K562 (cell line): ENCODE results near the gene ATRNL1.

Source experiments
- CEBPB ChIP-seq: fragments of 450-650 bp; IDR thresholded peaks from 2 replicates; pipeline ENCODE4 v1.6.1; 2016; ENCODE audit warnings: missing genetic modification characterization, missing compliant biosample characterization
- EP300 ChIP-seq: IDR thresholded peaks from 2 replicates; pipeline ENCODE4 v1.6.1; 2012; ENCODE audit warnings: low read length, improper control_type of control experiment
- EZH2 ChIP-seq: IDR thresholded peaks from 2 replicates; pipeline ENCODE4 v1.6.1; 2012; ENCODE audit warnings: low read depth, mild to moderate bottlenecking, inconsistent platforms, low read length, borderline replicate concordance
- NKRF ChIP-seq: fragments of 450-650 bp; IDR thresholded peaks from 2 replicates; pipeline ENCODE4 v1.6.1; 2016; ENCODE audit warnings: borderline replicate concordance
- POLR2AphosphoS5 ChIP-seq: IDR thresholded peaks from 2 replicates; pipeline ENCODE4 v1.6.1; 2011; ENCODE audit warnings: mild to moderate bottlenecking, low read depth, low read length, moderate library complexity; ENCODE audit not compliant: control insufficient read depth, insufficient read depth
- SRSF9 ChIP-seq: fragments of 200-400 bp; formaldehyde crosslinking; IDR thresholded peaks from 2 replicates; pipeline ENCODE4 v1.6.1; 2017; ENCODE audit warnings: low read depth, low read length, borderline replicate concordance
- TAL1 ChIP-seq: fragments of 450-650 bp; IDR thresholded peaks from 2 replicates; pipeline ENCODE4 v1.6.1; 2016; ENCODE audit warnings: mild to moderate bottlenecking
- ZNF12 ChIP-seq: sonication (generic); formaldehyde crosslinking; IDR thresholded peaks from 2 replicates; pipeline ENCODE4 v1.4.0; 2020; ENCODE audit warnings: mild to moderate bottlenecking, missing genetic modification reagents
- ZNF121 ChIP-seq: sonication (generic); formaldehyde crosslinking; conservative IDR thresholded peaks from 2 replicates; pipeline ENCODE4 v1.8.0; 2022; ENCODE audit warnings: missing genetic modification reagents
- ZNF232 ChIP-seq: sonication (generic); formaldehyde crosslinking; IDR thresholded peaks from 2 replicates; pipeline ENCODE4 v1.8.0; 2022; ENCODE audit warnings: mild to moderate bottlenecking, missing genetic modification reagents
- TF ChIP-seq, protein P1 (sequence below): fragments of 450-650 bp; formaldehyde crosslinking; IDR thresholded peaks from 2 replicates; pipeline ENCODE4 v1.4.0; 2020; ENCODE audit warnings: mild to moderate bottlenecking, moderate library complexity
- TF ChIP-seq, protein P2 (sequence below), 3 experiments: IDR thresholded peaks in 2 of 3; conservative IDR thresholded peaks in 1 of 3; 2 replicates each; pipeline ENCODE4 v1.5.1; 2011 to 2012; ENCODE audit warnings: low read length in 3 of 3, mild to moderate bottlenecking in 3 of 3, control low read depth in 2 of 3, improper control_type of control experiment in 1 of 3, inconsistent platforms in 1 of 3, low read depth in 1 of 3, mixed read lengths in 1 of 3, moderate library complexity in 1 of 3; ENCODE audit not compliant: insufficient read depth in 2 of 3
- TF ChIP-seq, protein P3 (sequence below): fragments of 450-650 bp; IDR thresholded peaks from 2 replicates; pipeline ENCODE4 v1.6.1; 2017; ENCODE audit warnings: mild to moderate bottlenecking, moderate library complexity
- TF ChIP-seq, protein P4 (sequence below), 2 experiments: fragments of 450-650 bp in 1 of 2; sonication (generic) in 1 of 2; formaldehyde crosslinking in 1 of 2; IDR thresholded peaks; 2 replicates each; pipeline versions ENCODE4 v1.7.1 to v1.9.0; 2016 to 2022; ENCODE audit warnings: inconsistent platforms in 1 of 2, mild to moderate bottlenecking in 1 of 2, missing genetic modification reagents in 1 of 2

DNA sequence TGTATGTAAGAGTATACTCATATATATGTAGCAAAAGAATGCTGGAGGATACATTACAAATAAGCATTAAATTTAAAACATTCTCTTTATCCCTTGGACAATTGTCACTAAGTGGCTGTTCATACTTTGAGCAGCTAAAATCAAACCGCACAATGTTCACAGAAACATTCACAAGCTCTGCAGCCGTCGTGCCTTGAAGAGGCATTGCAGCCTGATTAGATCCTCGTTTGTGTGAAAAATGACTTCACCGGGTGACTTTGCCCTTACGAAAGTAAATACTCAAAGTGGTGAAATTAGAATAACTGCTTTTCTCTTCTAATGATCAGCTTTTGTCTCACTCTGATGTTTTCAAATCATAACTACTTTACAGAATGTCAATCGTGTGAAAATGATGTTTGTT, 860.8 kb downstream of the ATRNL1 start:
- TF ChIP-seq POLR2AphosphoS5 (no peak), ZNF12 (CRISPR knock-in tag) (no peak), CEBPB (no peak), EP300 (no peak), ZNF121 (CRISPR knock-in tag) (no peak), NKRF (no peak), TAL1 (no peak), SRSF9 (no peak), ZNF232 (CRISPR knock-in tag) (no peak), EZH2 (no peak)
- TF ChIP-seq, protein P1, sequence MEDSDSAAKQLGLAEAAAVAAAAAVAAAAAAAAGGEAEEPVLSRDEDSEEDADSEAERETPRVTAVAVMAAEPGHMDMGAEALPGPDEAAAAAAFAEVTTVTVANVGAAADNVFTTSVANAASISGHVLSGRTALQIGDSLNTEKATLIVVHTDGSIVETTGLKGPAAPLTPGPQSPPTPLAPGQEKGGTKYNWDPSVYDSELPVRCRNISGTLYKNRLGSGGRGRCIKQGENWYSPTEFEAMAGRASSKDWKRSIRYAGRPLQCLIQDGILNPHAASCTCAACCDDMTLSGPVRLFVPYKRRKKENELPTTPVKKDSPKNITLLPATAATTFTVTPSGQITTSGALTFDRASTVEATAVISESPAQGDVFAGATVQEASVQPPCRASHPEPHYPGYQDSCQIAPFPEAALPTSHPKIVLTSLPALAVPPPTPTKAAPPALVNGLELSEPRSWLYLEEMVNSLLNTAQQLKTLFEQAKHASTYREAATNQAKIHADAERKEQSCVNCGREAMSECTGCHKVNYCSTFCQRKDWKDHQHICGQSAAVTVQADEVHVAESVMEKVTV (CRISPR knock-in tag): no peak
- TF ChIP-seq, protein P2, sequence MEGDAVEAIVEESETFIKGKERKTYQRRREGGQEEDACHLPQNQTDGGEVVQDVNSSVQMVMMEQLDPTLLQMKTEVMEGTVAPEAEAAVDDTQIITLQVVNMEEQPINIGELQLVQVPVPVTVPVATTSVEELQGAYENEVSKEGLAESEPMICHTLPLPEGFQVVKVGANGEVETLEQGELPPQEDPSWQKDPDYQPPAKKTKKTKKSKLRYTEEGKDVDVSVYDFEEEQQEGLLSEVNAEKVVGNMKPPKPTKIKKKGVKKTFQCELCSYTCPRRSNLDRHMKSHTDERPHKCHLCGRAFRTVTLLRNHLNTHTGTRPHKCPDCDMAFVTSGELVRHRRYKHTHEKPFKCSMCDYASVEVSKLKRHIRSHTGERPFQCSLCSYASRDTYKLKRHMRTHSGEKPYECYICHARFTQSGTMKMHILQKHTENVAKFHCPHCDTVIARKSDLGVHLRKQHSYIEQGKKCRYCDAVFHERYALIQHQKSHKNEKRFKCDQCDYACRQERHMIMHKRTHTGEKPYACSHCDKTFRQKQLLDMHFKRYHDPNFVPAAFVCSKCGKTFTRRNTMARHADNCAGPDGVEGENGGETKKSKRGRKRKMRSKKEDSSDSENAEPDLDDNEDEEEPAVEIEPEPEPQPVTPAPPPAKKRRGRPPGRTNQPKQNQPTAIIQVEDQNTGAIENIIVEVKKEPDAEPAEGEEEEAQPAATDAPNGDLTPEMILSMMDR (IDR thresholded peaks at IDR 0.05 in 2 of 3, conservative IDR thresholded peaks at IDR 0.05 in 1 of 3; ENCODE audit: insufficient read depth in 2 of 3, low read depth in 1 of 3, low read length in 3 of 3): no peak
- TF ChIP-seq, protein P3, sequence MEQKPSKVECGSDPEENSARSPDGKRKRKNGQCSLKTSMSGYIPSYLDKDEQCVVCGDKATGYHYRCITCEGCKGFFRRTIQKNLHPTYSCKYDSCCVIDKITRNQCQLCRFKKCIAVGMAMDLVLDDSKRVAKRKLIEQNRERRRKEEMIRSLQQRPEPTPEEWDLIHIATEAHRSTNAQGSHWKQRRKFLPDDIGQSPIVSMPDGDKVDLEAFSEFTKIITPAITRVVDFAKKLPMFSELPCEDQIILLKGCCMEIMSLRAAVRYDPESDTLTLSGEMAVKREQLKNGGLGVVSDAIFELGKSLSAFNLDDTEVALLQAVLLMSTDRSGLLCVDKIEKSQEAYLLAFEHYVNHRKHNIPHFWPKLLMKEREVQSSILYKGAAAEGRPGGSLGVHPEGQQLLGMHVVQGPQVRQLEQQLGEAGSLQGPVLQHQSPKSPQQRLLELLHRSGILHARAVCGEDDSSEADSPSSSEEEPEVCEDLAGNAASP: no peak
- TF ChIP-seq, protein P4, sequence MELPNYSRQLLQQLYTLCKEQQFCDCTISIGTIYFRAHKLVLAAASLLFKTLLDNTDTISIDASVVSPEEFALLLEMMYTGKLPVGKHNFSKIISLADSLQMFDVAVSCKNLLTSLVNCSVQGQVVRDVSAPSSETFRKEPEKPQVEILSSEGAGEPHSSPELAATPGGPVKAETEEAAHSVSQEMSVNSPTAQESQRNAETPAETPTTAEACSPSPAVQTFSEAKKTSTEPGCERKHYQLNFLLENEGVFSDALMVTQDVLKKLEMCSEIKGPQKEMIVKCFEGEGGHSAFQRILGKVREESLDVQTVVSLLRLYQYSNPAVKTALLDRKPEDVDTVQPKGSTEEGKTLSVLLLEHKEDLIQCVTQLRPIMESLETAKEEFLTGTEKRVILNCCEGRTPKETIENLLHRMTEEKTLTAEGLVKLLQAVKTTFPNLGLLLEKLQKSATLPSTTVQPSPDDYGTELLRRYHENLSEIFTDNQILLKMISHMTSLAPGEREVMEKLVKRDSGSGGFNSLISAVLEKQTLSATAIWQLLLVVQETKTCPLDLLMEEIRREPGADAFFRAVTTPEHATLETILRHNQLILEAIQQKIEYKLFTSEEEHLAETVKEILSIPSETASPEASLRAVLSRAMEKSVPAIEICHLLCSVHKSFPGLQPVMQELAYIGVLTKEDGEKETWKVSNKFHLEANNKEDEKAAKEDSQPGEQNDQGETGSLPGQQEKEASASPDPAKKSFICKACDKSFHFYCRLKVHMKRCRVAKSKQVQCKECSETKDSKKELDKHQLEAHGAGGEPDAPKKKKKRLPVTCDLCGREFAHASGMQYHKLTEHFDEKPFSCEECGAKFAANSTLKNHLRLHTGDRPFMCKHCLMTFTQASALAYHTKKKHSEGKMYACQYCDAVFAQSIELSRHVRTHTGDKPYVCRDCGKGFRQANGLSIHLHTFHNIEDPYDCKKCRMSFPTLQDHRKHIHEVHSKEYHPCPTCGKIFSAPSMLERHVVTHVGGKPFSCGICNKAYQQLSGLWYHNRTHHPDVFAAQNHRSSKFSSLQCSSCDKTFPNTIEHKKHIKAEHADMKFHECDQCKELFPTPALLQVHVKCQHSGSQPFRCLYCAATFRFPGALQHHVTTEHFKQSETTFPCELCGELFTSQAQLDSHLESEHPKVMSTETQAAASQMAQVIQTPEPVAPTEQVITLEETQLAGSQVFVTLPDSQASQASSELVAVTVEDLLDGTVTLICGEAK (IDR thresholded peaks at IDR 0.05): no peak
- TF ChIP-seq, protein P4 (CRISPR knock-in tag; IDR thresholded peaks at IDR 0.05): no peak
